Prostate gland (tissue), 2 donors: ENCODE measurements around the gene SULT4A1. TPM values are rescaled to one million over a fixed set of nuclear protein-coding genes. Genes with fewer than 3 reads are reported as not detected.

Source experiments
- DNase-seq: peaks from one replicate; pipeline ENCODE4 v3.0.0-alpha.2; 2019; ENCODE audit warnings: low spot score
- H3K27ac ChIP-seq, 2 donors: fragments of 200-600 bp; sonication (generic); 2 replicates each; pipeline ENCODE4 v1.5.1; 2017 to 2019
- H3K27me3 ChIP-seq: fragments of 200-600 bp; sonication (generic); replicated peaks from 2 replicates; pipeline ENCODE4 v1.5.1; 2019; ENCODE audit not compliant: insufficient read depth
- H3K36me3 ChIP-seq, 2 donors: fragments of 200-600 bp; sonication (generic); 1 replicate in 1 of 2; 2 replicates in 1 of 2; pipeline versions ENCODE4 v1.5.1 to v1.8.1; 2017 to 2019
- H3K4me1 ChIP-seq: fragments of 200-600 bp; sonication (generic); replicated peaks from 2 replicates; pipeline ENCODE4 v1.5.1; 2019
- H3K4me3 ChIP-seq, 2 donors: fragments of 200-600 bp; sonication (generic); 2 replicates each; pipeline ENCODE4 v1.5.1; 2017 to 2019
- H3K9me3 ChIP-seq: fragments of 200-600 bp; sonication (generic); 2 replicates; pipeline ENCODE4 v1.5.1; 2017
- CTCF ChIP-seq, 4 experiments: fragments of 200-600 bp in 2 of 4; fragments of 450-650 bp in 2 of 4; sonication (generic) in 2 of 4; IDR thresholded peaks; 1 replicate in 3 of 4; 2 replicates in 1 of 4; pipeline ENCODE4 v1.5.1; 2016 to 2019; ENCODE audit warnings: antibody characterized with exemption in 4 of 4, mild to moderate bottlenecking in 2 of 4, moderate library complexity in 2 of 4
- POLR2A ChIP-seq: fragments of 450-650 bp; IDR thresholded peaks from one replicate; pipeline ENCODE4 v1.6.1; 2016; ENCODE audit warnings: antibody characterized with exemption, mild to moderate bottlenecking
- POLR2AphosphoS5 ChIP-seq: sonication (generic); formaldehyde crosslinking; IDR thresholded peaks from one replicate; pipeline ENCODE4 v1.6.1; 2017; ENCODE audit warnings: antibody characterized with exemption
- WGBS: methylation state at CpG from one replicate; pipeline ENCODE4 v1.1.5; 2018; 5-methylcytosine and 5-hydroxymethylcytosine counted together
- intact Hi-C: fragments of 100-400 bp; cut with DNase I; formaldehyde crosslinking; loops from one replicate; pipeline ENCODE4 v1.14.2; 2022
- total RNA-seq, 2 donors: library from RNA; depleted of rRNA; stranded (reverse); fragments of >200 nt; gene quantifications; one replicate each; pipeline ENCODE4 v1.1.0, GENCODE V29; 2016

Gene SULT4A1
- total RNA-seq, 2 donors from 2014 or later = 0.14 to 3.3 TPM

GRCh38 chr22:43819931-43820640, 42.2 kb downstream of the SULT4A1 start:
- Histone ChIP-seq H3K27me3 (no peaks in the 10 kb centered on the region), H3K9me3 (no peaks in the 10 kb centered on the region), H3K4me3 (no peak overlapping the region), H3K36me3 (no peaks in the 10 kb centered on the region), H3K27ac (no peak overlapping the region), H3K4me1 (no peaks in the 10 kb centered on the region)
- TF ChIP-seq POLR2A (no peak), CTCF (IDR thresholded peaks at IDR 0.05) (no peak), POLR2AphosphoS5 (no peak)
- 59% methylated on average over 13 of the region's 13 CpGs for WGBS
- intact Hi-C loops = no loop called here
- no peak for DNase-seq

DNA sequence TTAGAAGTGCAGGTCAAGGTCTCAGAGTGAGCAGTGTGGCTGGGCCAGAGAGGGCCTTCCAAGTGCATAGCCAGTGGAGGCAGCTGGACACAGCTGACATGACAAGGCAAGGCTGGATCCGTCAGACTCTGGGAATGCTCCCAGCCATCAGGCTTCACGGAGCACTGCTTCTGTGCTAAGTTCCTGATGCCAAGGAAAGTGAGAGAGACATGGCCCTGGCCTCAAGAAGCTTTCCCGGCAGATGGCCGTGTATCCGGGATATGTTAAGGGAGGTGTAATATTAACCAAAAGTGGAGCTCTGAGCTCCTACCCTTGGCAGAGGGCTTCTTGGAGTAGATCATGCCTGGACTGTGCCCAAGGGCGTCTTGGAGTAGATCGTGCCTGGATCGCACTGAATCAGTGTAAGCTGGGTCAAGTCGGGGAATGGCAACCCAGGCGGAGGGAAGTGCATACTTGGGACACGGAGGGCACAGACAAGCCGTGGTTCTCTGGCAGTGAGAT, 42.8 kb downstream of the SULT4A1 start:
- intact Hi-C loops = no loop called here
- H3K27ac ChIP-seq = no peak overlapping the region
- H3K4me3 ChIP-seq = no peak overlapping the region
- DNase-seq = no peak
- H3K4me1 ChIP-seq = no peaks in the 10 kb centered on the region
- no peaks in the 10 kb centered on the region for H3K36me3 ChIP-seq
- H3K27me3 ChIP-seq = no peaks in the 10 kb centered on the region
- 78% methylated on average over 12 of the region's 12 CpGs for WGBS
- H3K9me3 ChIP-seq = no peaks in the 10 kb centered on the region
- TF ChIP-seq CTCF (IDR thresholded peaks at IDR 0.05) = no peak
- no peak for TF ChIP-seq POLR2A
- TF ChIP-seq POLR2AphosphoS5 = no peak

- intact Hi-C loops = no loop called here
- 89% methylated on average over 11 of the region's 11 CpGs for WGBS
- Histone ChIP-seq H3K4me1 (no peaks in the 10 kb centered on the region), H3K27ac (no peak overlapping the region), H3K36me3 (no peaks in the 10 kb centered on the region), H3K4me3 (no peak overlapping the region), H3K9me3 (no peaks in the 10 kb centered on the region), H3K27me3 (no peaks in the 10 kb centered on the region)
- DNase-seq = no peak
- TF ChIP-seq POLR2AphosphoS5 (no peak), POLR2A (no peak), CTCF (IDR thresholded peaks at IDR 0.05) (no peak)
Measured at GRCh38 chr22:43818981-43819380, 43.3 kb downstream of the SULT4A1 start.

- 95% methylated on average over 9 of the region's 9 CpGs for WGBS
- H3K36me3 ChIP-seq = no peaks in the 10 kb centered on the region
- no peak overlapping the region for H3K27ac ChIP-seq
- no peak for DNase-seq
- H3K4me1 ChIP-seq = no peaks in the 10 kb centered on the region
- no peak for TF ChIP-seq POLR2A
- TF ChIP-seq CTCF (IDR thresholded peaks at IDR 0.05) = no peak
- no peak for TF ChIP-seq POLR2AphosphoS5
- no peaks in the 10 kb centered on the region for H3K9me3 ChIP-seq
- intact Hi-C loops = no loop called here
- no peak overlapping the region for H3K4me3 ChIP-seq
- H3K27me3 ChIP-seq = no peaks in the 10 kb centered on the region
Measured at GRCh38 chr22:43817402-43817801, 44.9 kb downstream of the SULT4A1 start.

DNA sequence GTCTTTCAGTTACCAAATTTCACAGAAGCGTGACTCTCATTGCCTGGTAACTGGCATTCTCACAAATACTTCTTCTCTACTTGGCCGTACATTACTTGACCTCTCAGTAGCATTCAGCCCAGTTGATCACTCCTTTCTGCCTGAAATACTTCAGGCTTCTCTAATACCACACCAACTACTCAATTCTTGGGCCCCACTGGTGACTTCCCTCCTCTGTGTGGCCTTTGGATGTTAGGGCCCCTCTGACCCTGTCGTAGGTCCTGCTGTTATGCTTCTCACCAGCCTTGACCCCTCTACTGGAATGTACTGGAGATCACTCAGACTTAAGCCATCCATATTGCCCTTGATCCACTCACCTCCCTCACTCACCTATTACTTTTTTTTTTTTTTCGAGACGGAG, 48.0 kb downstream of the SULT4A1 start:
- Histone ChIP-seq H3K4me1 (no peaks in the 10 kb centered on the region), H3K4me3 (no peak overlapping the region), H3K27me3 (no peaks in the 10 kb centered on the region), H3K9me3 (no peaks in the 10 kb centered on the region), H3K27ac (no peak overlapping the region), H3K36me3 (no peaks in the 10 kb centered on the region)
- TF ChIP-seq POLR2A = no peak
- TF ChIP-seq CTCF (IDR thresholded peaks at IDR 0.05) = no peak
- TF ChIP-seq POLR2AphosphoS5 = no peak
- no peak for DNase-seq
- 92% methylated on average over 5 of the region's 5 CpGs for WGBS
- intact Hi-C loops = no loop called here
